Activated CD4-positive, alpha-beta T cell treated with anti-CD3 and anti-CD28 coated beads, Interleukin-2, Interleukin-4, amounts not matched to agents 100 ng/mL and 50 ng/mL, durations not matched to agents 16 hours and 8 hours (primary cell): ENCODE data around the gene OR2J2.
"Not testable (repeated sequence)": the region's sequence is repeated elsewhere in the genome, so short reads cannot be mapped to it uniquely, and the experiment has no call there.

Experiments used
- DNase-seq: peaks from one replicate; pipeline ENCODE4 v3.0.0-alpha.2; 2020; ENCODE audit warnings: low spot score

Gene OR2J2

GRCh38 chr6:29170607-29171006 is at the start of gene OR2J2:
Gene OR2J2 (plus strand): TSS chr6:29170907. CDS start chr6:29173636, 2,729 bp downstream.
- not testable (repeated sequence) for DNase-seq

GRCh38 chr6:29129326-29130012 is 41.2 kb upstream of the OR2J2 start:
- no peak for DNase-seq

GRCh38 chr6:29130644-29131043 is 40.1 kb upstream of the OR2J2 start:
- no peak for DNase-seq

DNA sequence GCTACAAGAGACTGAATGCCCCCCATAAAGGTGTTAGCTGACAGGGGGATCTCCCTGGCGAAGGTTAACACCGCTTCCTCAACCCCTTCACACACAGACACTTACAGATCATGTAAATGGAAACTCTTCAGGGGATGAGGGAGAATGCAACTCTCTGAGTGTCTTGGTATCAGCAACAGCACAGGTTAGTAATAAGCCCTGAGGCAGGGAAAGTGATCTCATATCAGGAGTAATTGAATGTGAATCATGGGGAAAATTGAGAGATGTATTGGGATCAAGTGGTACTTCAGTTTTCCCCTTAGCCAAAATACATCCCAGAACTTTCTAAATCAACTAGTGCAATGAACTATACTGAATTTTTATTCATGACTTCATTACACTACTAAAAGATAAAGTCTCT is 39.0 kb upstream of the OR2J2 start:
- no peak for DNase-seq

DNA sequence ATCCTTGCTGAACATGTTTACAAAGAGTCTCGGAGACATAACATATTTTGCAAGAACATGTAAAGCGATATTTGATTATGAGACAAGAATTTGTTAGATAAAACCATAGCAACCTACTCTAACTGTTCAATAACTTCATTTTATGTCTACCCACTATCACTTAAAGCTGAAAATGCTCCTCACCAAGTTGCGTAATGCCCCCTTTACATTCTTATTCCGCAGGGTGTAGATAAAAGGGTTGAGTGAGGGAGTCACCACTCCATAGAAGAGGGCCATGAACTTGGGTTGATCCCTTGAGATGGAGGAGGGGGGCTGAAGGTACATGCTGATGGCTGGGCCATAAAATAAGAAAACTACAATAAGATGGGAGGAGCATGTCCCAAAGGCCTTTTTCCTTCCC is 33.0 kb upstream of the OR2J2 start:
- DNase-seq, result no peak

DNA sequence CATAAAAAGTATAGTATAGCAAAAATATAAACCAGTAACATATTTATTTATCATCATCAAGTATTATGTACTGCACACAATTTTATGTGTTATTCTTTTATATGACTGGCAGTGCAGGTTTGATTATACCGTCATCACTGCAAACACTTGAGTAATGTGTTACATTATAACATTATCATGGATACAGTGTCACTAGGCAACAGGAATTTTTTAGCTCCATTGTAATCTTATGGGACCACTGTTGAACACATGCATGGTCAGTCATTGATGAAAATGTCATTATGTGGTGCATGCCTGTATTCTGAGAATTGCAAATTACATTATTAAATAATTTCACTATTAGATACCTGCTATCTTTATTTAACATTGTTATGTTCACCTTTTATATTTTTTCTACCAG is 29.1 kb upstream of the OR2J2 start:
- no peak for DNase-seq

GRCh38 chr6:29142309-29142708 is 28.4 kb upstream of the OR2J2 start:
- no peak for DNase-seq

- DNase-seq, result no peak
Measured at GRCh38 chr6:29146179-29146578, 24.5 kb upstream of the OR2J2 start.

DNA sequence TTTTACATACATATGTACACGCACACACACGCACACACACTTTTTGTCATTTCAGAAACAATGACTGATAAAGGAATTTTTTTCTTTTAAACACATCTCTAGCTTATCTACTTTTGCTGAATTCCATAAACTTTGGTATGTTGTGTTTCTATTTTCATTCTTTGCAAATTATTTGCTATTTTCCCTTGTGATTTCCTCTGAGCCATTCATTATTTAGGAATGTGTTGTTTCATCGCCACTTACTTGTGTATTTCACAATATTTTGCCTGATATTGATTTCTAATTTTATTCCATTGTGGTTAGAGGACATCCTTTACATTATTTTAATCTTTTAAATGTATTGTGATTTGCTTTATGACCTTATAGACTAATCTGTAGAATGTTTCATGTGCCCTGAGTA is 23.6 kb upstream of the OR2J2 start:
- DNase-seq, result no peak

GRCh38 chr6:29149444-29149843 is 21.3 kb upstream of the OR2J2 start:
- DNase-seq, result not testable (repeated sequence)

DNA sequence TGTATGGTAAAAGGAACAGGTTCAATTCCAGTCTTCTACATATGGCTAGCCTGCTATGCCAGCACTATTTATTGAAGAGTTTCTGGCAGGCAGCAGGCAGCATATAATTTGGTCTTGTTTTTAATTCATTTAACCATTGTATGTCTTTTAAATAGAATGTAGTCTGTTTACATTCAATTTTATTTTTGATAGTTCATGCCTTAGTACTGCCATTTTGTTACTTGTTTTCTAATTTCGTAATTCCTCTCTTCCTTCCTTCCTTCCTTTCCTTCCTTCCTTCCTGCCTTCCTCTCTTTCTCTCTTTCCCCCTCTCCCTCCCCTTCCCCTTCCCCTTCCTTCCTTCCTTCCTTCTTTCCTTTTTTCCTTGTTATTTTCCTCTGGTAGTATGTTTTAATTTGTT is 17.6 kb upstream of the OR2J2 start:
- DNase-seq, result no peak

DNA sequence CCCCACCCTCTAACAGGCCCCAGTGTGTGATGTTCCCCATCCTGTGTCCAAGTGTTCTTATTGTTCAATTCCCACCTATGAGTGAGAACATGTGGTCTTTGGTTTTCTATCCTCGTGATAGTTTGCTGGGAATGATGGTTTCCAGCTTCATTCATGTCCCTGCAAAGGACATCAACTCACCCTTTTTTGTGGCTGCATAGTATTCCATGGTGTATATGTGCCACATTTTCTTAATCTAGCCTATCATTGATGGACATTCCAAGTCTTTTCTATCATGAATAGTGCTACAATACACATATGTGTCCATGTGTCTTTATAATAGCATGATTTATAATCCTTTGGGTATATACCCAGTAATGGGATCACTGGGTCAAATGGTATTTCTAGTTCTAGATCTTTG is 15.5 kb upstream of the OR2J2 start:
- DNase-seq, result not testable (repeated sequence)

- not testable (repeated sequence) for DNase-seq
Measured at GRCh38 chr6:29159922-29160321, 10.8 kb upstream of the OR2J2 start.

DNA sequence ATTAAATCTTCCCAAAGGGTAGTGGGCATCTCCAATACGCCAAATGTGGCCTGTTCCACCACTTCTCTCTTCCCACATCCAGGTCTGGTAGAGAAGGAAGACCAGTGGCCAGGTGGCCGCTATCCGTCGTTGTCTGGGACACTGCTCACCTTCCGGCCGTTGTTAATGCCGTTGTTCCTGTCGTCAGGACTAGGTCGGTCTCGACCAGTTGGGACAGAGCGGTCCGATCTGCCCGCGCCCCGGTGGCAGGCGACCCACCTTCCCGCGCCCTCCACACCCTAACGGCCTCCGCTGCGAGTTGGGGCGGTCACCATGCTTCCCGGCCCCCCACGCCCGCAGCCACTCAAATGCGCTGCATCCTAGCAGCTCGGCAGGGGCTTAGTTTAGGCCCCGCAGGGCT is 5.1 kb upstream of the OR2J2 start:
- DNase-seq, result not testable (repeated sequence)

DNA sequence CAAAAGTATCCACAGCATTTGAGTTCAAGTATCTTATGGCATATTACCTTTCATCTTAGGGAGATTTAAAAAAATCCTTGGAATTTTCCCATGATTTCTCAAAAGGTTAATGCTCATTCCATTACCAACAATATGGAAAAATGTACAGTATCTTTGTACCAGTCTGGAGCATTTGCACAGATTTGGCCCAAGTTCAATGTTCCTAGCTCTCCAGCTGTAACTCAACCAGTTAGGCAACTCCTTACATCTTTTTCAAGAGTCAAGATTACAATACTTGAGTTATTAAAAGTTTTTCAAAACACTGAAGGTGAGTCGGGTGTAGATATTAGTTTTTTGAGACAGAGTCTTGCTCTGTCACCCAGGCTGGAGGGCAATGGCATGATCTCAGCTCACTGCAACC is 1.0 kb downstream of the OR2J2 start:
- DNase-seq, result no peak

DNA sequence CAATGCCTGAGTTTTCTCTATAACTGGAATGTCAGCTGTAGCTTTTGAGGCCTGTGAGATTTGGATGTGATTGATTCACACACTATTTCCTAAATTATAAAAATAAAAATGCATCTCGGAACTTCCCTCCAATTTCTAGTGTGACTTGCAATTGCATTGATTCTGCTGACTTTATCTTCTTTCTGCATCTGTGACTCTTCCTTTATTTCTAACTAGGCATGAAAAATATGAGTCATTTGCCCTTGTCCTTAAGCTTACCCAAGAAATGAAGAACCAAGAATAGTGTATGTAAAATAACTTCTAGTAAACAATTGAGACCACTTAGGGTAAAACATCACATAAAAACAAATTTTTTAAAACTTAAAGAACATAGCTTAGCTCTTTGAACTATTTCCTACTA is 12.9 kb downstream of the OR2J2 start:
- DNase-seq, result no peak

DNA sequence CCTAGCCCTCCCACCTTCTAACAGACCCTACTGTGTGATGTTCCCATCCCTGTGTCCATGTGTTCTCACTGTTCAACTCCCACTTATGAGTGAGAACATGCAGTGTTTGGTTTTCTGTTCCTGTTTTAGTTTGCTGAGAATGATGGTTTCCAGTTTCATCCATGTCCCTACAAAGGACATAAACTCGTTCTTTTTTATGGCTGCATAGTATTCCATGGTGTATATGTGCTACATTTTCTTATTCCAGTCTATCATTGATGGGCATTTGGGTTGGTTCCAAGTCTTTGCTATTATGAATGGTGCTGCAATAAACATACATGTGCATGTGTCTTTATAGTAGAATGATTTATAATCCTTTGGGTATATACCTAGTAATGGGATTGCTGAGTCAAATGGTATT is 18.0 kb downstream of the OR2J2 start:
- not testable (repeated sequence) for DNase-seq

GRCh38 chr6:29200767-29201662 is 30.3 kb downstream of the OR2J2 start:
- DNase-seq, result no peak

- no peak for DNase-seq
Measured at GRCh38 chr6:29201966-29202365, 31.3 kb downstream of the OR2J2 start.

DNA sequence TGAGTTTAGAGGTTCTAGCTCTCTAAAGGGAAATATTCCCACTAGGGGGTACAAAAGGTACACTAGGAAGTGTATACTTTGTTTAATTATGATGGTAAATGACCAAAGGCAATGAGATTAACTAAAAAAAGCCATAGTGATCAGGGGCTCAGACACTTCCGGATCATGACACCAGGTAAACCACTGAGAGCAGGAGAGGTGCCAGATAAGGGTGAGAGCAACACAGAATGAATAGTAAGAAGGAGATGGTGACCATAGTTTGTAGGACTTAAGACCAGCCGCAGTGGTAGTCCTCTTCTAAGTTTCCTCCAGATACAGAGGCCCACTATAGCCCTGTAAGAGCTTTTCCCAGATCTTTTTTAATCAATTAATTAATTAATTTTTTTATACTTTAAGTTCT is 40.8 kb downstream of the OR2J2 start:
- no peak for DNase-seq

DNA sequence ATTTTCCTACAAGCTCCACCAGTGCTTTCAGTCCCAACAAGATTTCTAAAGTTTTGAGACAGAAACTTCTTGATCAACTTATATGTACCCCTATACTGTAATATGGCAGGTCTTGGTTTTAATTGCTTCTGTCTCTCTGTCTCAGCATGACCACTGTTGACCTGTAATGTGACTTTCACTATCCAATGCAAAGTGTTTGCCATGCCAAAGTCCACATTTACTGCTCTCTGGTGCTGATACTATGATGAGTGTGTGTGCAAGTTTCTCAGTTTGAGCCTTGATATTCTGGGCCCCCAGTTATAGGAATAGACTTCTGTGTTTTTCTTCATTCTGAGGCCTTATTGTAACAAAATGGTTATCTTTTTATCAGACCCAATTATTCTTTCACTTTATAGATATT is 45.8 kb downstream of the OR2J2 start:
- no peak for DNase-seq

- not testable (repeated sequence) for DNase-seq
Measured at GRCh38 chr6:29217242-29217641, 46.5 kb downstream of the OR2J2 start.

- DNase-seq, result not testable (repeated sequence)
Measured at GRCh38 chr6:29218056-29218455, 47.3 kb downstream of the OR2J2 start.
